Measurements from ENCODE around the gene MAP2K5. TPM values are rescaled to one million over a fixed set of nuclear protein-coding genes. Genes with fewer than 3 reads are reported as not detected.

Gene MAP2K5
- total RNA-seq, 1 donor from 2014 or later: 11.6 TPM

- no peaks in the 10 kb centered on the region for H4K20me1 ChIP-seq (ENCODE audit: insufficient read depth, low read length)
- DNase-seq (ENCODE audit: low read depth) (no peak), FAIRE-seq (no peak)
- H3K9ac ChIP-seq (ENCODE audit: low read length): no peak overlapping the region
- Mint-ChIP-seq H3K9me3 (ENCODE audit: unreplicated experiment) (peaks cover 2% of the 10 kb centered on the region), H3K36me3 (ENCODE audit: low read depth, unreplicated experiment) (no peaks in the 10 kb centered on the region), H3K27me3 (ENCODE audit: low read depth, unreplicated experiment) (peaks cover 6% of the 10 kb centered on the region), H3K4me3 (ENCODE audit: unreplicated experiment) (no peak overlapping the region), H3K27ac (ENCODE audit: unreplicated experiment) (no peak overlapping the region), H3K4me1 (ENCODE audit: low read depth, unreplicated experiment) (peaks cover 26% of the 10 kb centered on the region)
- H3K4me1 ChIP-seq (ENCODE audit: insufficient read depth, low read length): peaks cover 14% of the 10 kb centered on the region
- no peak overlapping the region for H3K27ac ChIP-seq (ENCODE audit: low read depth, low read length)
- no peak overlapping the region for H3K4me2 ChIP-seq (ENCODE audit: low read length)
- no peak overlapping the region for H2AFZ ChIP-seq (ENCODE audit: low read depth, low read length)
- H3K36me3 ChIP-seq (ENCODE audit: insufficient read depth, low read length): no peaks in the 10 kb centered on the region
- H3K4me3 ChIP-seq (ENCODE audit: insufficient read depth, low read depth, low read length): no peak overlapping the region
- no peaks in the 10 kb centered on the region for H3K79me2 ChIP-seq (ENCODE audit: insufficient read depth, low read length)
- TF ChIP-seq EZH2 (IDR thresholded peaks at IDR 0.05; ENCODE audit: insufficient read depth, low read length) (no peak), CTCF (IDR thresholded peaks at IDR 0.05; ENCODE audit: insufficient read depth, low read depth, low read length) (no peak)
- H3K9me3 ChIP-seq (ENCODE audit: insufficient read depth, low read depth, low read length): no peaks in the 10 kb centered on the region
- H3K27me3 ChIP-seq (ENCODE audit: insufficient read depth, low read length): no peaks in the 10 kb centered on the region
Observed at GRCh38 chr15:67845974-67846373, 303.5 kb downstream of the MAP2K5 start.

- FAIRE-seq: no peak
- no peak for DNase-seq (ENCODE audit: low read depth)
- Histone ChIP-seq H3K79me2 (ENCODE audit: insufficient read depth, low read length) (no peaks in the 10 kb centered on the region), H3K36me3 (ENCODE audit: insufficient read depth, low read length) (no peaks in the 10 kb centered on the region), H3K4me3 (ENCODE audit: insufficient read depth, low read depth, low read length) (no peak overlapping the region), H3K4me1 (ENCODE audit: insufficient read depth, low read length) (no peaks in the 10 kb centered on the region), H3K9ac (ENCODE audit: low read length) (no peak overlapping the region), H4K20me1 (ENCODE audit: insufficient read depth, low read length) (no peaks in the 10 kb centered on the region), H3K27ac (ENCODE audit: low read depth, low read length) (no peak overlapping the region), H3K9me3 (ENCODE audit: insufficient read depth, low read depth, low read length) (no peaks in the 10 kb centered on the region), H3K4me2 (ENCODE audit: low read length) (no peak overlapping the region), H3K27me3 (ENCODE audit: insufficient read depth, low read length) (peaks cover 2% of the 10 kb centered on the region), H2AFZ (ENCODE audit: low read depth, low read length) (no peak overlapping the region)
- Mint-ChIP-seq H3K4me1 (ENCODE audit: low read depth, unreplicated experiment) (peaks cover 7% of the 10 kb centered on the region), H3K36me3 (ENCODE audit: low read depth, unreplicated experiment) (no peaks in the 10 kb centered on the region), H3K4me3 (ENCODE audit: unreplicated experiment) (no peak overlapping the region), H3K9me3 (ENCODE audit: unreplicated experiment) (peaks cover 2% of the 10 kb centered on the region), H3K27me3 (ENCODE audit: low read depth, unreplicated experiment) (peaks cover 6% of the 10 kb centered on the region), H3K27ac (ENCODE audit: unreplicated experiment) (no peak overlapping the region)
- TF ChIP-seq CTCF (IDR thresholded peaks at IDR 0.05; ENCODE audit: insufficient read depth, low read depth, low read length) (no peak), EZH2 (IDR thresholded peaks at IDR 0.05; ENCODE audit: insufficient read depth, low read length) (no peak)
Observed at GRCh38 chr15:67849538-67849937, 307.0 kb downstream of the MAP2K5 start.

DNA sequence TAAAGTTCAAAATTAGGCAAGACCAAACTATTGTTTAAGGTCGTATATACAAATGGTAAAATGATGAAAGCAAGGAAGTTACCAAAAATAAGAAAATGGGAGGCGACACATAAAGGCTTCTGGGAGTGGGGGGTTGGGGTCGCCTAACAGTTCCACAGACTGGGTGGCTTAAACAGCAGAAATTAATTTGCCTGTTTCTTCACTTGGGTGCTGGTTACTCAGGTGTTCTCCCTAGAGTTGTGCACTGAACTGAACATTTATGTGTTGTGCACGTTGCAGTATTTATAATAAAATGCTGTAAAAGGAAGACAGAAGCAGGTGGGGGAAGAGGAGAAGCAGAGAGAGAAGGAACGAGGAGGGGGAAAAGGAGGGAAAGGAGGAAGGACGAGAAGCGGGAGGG is 307.8 kb downstream of the MAP2K5 start:
- DNase-seq (ENCODE audit: low read depth) (no peak), FAIRE-seq (no peak)
- Histone ChIP-seq H3K27ac (ENCODE audit: low read depth, low read length) (no peak overlapping the region), H3K9me3 (ENCODE audit: insufficient read depth, low read depth, low read length) (no peaks in the 10 kb centered on the region), H3K36me3 (ENCODE audit: insufficient read depth, low read length) (no peaks in the 10 kb centered on the region), H3K9ac (ENCODE audit: low read length) (no peak overlapping the region), H3K4me3 (ENCODE audit: insufficient read depth, low read depth, low read length) (no peak overlapping the region), H3K79me2 (ENCODE audit: insufficient read depth, low read length) (no peaks in the 10 kb centered on the region), H3K4me2 (ENCODE audit: low read length) (no peak overlapping the region), H4K20me1 (ENCODE audit: insufficient read depth, low read length) (no peaks in the 10 kb centered on the region), H2AFZ (ENCODE audit: low read depth, low read length) (no peak overlapping the region), H3K4me1 (ENCODE audit: insufficient read depth, low read length) (no peaks in the 10 kb centered on the region), H3K27me3 (ENCODE audit: insufficient read depth, low read length) (peaks cover 2% of the 10 kb centered on the region)
- Mint-ChIP-seq H3K27me3 (ENCODE audit: low read depth, unreplicated experiment) (peaks cover 6% of the 10 kb centered on the region), H3K4me1 (ENCODE audit: low read depth, unreplicated experiment) (peaks cover 6% of the 10 kb centered on the region), H3K4me3 (ENCODE audit: unreplicated experiment) (no peak overlapping the region), H3K27ac (ENCODE audit: unreplicated experiment) (no peak overlapping the region), H3K9me3 (ENCODE audit: unreplicated experiment) (peaks cover 2% of the 10 kb centered on the region), H3K36me3 (ENCODE audit: low read depth, unreplicated experiment) (no peaks in the 10 kb centered on the region)
- TF ChIP-seq EZH2 (IDR thresholded peaks at IDR 0.05; ENCODE audit: insufficient read depth, low read length) (no peak), CTCF (IDR thresholded peaks at IDR 0.05; ENCODE audit: insufficient read depth, low read depth, low read length) (no peak)

Measured in astrocyte (in vitro differentiated cells and primary cell).